ENCODE data around the gene CCDC136.
A peak's percentile ranks its signal among the peaks of the same experiment; 100 is the strongest.

CCDC136 gene

DNA sequence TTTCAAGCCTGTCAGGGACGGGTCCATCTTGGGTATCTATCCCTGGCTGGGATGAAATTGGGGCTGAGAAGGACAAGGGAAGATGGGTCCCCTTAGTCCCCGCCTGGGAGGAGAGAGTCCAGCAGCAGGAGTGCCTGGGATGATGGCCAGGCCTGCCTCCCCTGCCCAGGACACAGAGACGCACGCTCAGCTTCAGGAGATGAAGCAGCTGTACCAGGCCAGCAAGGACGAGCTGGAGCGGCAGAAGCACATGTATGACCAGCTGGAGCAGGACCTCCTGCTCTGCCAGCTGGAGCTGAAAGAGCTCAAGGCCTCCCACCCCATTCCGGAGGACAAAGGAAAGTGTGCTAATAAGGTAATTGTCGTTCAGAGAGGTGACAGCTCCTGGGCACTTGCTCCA is 15.4 kb downstream of the CCDC136 start:
- DNase-seq, result no peak

GRCh38 chr7:128809363-128809762 is 17.6 kb downstream of the CCDC136 start:
- DNase-seq, result no peak

DNA sequence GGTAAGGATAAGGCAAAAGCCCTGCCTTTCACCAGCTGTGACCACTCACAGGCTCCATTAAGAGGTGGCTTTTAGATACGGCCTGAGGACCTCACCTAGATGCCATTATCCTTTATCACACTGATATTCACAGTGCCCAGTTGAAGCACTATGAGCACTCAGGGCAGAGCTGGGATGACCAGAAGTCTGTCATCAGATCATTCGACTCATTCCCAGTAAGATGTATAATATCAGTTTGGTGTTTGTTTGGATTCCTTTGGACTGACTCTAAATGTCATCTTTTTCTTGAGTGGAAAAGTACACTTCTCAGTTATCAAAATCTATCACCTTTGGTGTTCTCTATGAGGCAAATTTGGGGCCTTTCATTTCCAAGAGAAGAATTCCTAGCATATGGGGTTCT is 18.7 kb downstream of the CCDC136 start:
- DNase-seq, result no peak

DNA sequence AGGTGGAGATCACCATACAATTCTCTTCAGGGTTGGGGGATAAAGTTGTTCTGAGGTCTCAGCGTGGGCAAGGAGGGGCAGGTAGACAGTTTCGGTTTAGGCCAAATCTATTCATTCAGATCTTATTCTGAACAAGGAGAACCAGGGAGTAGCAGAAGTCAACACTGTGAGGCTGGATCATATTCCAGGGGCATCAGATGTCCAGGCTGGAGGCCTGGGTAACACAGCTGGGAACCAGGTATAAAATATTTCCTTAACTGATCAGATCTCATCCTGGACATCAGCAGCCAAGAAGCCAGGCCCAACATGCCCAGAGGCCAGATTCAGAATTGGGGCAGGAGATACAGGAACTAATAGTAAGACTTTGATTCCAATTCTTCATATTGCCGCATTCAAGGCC is 19.2 kb downstream of the CCDC136 start:
- no peak for DNase-seq

DNA sequence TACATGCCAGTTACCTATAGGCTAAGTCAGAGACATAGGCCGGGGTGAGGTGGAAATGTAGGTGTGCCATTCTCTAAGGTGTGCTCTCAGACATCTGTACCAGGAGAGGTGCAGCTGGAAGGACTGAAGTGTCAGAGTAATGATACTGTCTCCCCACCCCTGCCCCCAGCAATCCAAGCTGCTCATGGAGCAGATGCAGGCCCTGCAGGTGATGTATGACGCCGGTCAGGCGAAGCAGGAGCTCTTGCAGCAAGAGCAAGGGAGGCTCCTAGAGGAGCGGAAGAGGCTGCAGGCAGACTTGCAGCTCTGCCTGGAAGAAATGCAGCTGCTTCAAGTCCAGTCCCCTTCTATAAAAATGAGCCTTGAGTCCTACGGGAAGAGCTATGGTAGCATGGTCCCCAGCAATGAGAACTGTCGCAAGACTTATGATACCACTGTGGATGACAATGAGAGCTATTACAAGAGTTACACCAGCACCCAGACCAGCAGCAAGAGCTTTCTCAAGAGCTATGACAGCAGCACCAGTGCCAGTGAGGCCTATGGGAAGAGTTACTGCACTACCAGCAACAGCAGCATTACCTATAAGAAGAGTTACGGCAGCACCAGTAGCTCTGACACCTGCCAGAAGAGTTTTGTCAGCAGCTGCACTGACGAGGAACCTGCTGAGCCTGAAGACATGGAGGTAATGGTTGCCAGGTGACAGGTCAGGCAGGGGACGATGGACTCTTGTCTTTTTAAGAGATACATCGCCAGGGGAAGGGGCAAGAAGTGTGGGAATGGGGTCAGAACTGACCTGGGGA is 20.1 kb downstream of the CCDC136 start:
- DNase-seq, result no peak

DNA sequence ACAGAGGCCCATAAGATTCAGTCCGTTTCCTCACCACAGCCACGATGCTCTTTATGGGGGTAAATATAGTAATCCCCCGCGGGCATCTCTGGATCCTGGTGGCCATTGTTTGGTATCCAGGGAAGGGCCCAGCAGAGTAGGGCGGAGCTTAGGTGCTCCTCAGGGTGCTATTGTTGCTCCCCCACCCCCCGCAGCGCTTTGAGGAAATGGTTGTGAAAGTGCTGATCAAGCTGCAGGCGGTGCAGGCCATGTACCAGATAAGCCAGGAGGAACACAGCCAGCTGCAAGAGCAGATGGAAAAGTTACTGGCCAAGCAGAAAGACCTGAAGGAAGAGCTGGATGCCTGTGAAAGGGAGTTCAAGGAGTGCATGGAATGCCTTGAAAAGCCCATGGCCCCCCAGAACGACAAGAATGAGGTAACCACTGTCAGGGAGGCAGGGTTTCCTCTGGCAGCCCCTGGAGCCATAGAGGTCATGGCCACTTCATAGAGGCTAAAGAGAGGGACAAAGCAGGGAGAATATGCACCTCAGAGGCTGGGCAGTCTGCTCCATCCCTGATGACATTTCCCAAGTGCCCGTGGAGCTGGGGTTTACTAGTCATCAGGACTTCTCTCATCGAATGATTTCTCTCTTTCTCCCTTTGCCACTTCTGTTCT is 20.9 kb downstream of the CCDC136 start:
- DNase-seq, result no peak

GRCh38 chr7:128814499-128814898 is 22.7 kb downstream of the CCDC136 start:
- DNase-seq, result no peak

DNA sequence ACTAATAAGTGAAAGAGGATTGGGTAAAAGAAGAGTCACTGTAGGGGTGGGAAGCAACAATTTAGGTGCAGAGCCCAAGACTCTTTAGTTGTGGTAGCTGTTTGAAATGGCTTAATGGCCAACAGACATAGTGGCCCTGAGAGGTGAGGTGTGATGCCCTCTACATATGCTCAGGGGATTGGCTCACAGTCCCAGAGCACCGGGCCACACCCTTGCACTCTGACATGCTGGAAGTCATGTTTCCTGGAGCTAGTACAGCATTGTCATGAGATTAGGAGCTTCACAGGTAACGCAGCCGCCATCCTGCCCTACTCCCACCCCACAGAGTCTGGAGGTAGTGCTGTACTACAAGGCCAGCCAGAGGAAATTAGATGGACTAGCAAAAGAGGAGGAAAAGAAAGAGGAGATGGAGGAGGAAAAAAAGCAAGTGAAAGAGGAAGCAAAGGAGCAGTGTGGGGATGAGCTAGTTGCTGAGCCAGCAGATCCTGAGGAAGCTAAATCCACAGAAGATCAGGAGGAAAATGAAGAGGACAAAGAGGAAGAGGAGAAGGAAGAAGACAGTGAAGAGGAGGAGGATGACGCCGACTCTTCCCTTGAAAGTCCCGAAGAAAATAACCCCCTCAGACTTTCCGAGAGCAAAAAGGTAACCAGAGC is 23.6 kb downstream of the CCDC136 start:
- DNase-seq, result no peak

DNA sequence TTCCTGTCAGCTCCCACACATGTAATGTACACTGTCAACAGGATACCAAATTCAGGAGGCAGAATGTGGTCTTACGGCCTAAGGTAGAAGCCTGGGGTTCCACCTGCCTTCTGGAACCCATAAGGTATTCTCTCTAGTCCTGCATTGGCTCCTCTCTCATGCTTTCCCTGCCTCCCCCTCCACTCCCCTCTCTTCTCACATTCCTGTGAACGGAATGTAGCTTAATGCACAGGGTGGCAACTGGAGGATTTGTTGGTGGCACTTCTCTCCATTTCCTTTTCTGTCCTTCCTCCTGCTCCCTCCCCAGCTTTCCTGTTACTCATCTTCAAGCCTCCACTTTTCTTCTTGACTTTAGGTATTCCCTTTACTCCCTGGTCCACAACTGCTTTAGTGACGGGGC is 26.9 kb downstream of the CCDC136 start:
- no peak for DNase-seq

DNA sequence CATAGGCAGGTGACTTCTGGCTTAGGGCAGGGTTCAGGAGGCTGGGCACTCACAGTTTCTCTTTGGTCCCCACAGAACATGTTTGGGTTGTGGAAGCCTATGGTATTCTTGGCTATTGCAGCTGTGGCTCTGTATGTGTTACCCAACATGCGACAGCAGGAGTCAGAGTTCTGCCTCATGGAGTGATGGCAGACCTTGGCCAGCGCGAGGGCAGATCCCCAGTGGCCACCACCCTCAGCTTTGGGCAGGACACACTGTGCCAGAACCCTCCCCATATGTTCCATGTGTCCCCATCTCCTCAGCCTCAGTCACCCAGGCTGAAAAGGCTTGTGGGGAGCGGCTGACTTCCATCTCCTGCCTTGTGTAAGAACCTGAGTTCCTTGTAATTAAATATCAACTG is 30.0 kb downstream of the CCDC136 start:
- DNase-seq, result no peak

DNA sequence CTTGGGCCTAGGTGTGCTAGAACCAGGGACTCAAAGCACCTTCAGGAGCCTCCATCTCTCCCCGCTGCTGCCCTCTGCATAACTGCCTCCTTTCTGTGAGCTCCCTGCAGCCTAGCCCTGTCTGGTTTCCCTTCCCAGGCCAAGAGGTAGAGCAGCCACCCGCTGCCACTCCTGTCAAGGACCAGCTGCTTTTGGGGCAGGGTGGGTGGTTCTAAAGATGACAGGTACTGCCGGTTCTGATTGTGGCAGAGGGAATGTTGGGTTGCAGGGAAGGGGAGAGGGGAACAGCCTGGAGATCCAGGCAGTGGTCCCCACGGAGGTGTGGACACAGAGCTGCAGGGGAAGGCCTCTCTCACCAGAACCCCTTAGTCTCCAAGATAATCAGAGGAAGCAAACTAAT is 34.7 kb downstream of the CCDC136 start:
- no peak for DNase-seq

DNA sequence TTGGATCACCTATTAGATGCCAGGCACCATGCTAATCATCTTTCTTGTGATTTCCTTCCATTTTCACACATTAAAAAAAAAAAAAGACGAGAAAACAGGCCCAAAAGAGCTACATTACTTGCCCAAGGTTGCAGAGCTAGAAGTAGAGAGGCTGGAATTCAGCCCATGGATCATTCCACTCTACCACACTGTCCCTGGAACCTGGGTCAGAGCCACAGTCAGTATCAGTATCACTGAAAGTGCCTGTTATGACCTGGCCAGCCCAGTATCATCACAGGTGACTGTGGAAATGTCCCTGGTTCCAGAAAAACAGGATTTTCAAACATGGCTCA is 35.1 kb downstream of the CCDC136 start:
- no peak for DNase-seq

DNA sequence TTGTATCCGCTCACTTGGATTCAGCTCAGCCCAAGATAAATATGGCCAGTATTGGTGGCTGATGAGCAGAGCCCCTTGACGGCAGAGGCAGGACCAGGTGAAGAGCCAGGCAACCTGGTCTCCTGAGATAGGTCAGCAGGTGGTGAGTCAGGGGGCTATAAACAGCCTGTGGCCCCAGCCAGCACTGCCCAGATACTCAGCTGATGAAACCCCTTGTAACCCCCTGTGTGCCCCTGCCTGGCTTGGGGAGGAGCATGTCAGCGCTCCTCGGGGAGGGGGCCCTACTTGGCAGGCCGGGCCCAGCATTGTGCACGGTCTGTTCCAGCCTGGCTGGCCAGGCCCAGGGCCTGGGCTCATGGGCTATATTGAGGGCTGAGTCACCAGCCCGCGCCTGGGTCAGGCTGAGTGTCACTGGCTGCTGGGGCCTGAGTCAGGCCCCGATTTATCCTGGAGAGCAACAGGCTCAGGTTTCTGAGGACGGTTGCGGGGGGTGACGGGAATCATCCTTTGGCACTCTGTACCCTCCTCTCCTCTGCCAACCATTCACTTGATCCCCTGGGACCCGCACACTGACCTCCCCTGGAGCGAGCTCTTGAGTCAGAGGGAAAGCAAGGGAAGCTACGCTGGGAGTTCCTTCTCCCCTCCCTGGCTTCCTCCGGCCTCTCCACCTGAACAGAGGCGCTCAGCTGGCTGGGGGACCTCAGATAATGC is 35.6 kb downstream of the CCDC136 start:
- DNase-seq, result no peak

GRCh38 chr7:128827971-128828711 is 36.4 kb downstream of the CCDC136 start:
- DNase-seq, result no peak

DNA sequence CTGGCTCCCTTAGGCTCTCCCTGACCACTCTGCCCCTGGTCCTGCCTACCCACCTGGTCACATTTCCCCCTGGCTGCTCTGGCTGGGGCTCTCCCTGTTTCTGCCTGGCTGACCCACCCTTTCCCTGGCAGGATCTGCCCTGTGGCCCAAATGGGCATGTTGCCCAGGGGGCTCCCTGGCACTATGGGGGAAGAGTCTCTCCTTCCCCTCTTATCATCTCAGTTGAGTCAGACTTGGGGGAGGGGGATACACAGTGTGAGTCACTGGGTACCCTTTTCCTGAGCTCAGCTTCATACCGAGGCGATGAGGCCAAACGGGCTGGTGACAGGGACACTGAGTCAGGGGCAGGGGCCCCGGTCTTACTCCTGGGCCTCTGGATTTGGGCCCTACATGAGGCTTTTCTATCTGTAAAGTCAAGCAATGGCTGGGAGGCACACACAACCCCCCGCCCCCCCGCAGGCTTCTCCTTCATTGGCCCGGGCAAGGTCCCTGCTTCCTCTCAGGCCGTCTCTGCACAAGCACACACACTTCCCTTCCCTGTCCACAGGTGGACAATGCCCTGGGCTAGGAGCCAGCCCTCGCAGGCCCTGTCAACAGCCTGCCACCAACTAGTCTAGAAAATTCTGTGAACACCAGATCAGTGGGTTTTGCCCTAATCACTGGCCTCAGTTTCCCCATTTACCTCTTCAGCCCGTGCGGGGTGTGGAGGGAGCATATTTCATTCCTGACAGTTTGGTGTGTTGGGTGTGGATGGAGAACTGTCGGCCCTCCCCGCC is 37.8 kb downstream of the CCDC136 start:
- DNase-seq, result no peak

- peak; percentile 35 for DNase-seq
These were observed 38.7 kb downstream of the CCDC136 start, which contains the start of gene FLNC for GRCh38 chr7:128830231-128831177. FLNC (plus strand) TSS chr7:128830406; CDS start chr7:128830638, 232 bp downstream.

DNA sequence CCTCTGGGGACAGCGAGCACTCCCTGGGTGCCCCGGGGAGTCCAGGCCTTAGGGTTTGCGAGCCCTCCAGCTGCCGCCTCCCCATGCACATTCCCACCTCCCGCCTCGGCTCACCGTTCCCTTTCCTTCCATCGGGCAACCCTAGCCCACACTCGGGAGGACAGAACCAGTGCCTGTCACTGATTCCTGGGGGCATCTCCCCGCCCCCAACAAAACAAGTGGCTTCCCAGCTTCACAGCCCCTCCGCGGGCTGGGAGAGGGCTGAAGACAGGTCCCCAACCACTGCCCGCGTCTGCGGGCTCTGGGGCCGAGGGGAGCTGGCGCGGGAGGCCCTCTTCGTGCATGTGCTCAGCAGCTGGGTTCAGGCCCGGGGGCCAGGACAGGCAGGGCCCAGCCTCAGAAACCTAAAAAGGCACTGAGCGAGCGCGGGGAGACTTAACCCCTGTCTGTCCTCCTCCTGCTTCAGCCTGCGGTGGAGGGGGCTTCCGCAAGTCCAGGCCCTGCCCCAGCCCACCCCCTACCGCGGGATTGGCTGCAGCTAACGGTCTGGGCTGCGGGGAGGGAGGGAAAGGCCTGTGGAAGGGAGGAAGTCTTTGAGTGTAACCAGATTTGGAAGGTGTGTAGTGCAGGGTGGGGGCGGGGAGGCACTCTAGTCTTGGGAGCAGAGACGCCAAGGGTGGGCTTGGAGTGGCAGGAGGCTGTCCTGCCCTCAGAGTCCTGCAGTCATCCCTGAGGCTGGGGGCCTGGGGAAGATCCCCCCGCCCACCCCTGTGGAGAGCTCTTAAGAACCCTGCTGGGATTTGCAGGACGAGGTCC is 39.6 kb downstream of the CCDC136 start:
- no peak for DNase-seq

GRCh38 chr7:128831994-128832879 is 40.5 kb downstream of the CCDC136 start:
- no peak for DNase-seq

DNA sequence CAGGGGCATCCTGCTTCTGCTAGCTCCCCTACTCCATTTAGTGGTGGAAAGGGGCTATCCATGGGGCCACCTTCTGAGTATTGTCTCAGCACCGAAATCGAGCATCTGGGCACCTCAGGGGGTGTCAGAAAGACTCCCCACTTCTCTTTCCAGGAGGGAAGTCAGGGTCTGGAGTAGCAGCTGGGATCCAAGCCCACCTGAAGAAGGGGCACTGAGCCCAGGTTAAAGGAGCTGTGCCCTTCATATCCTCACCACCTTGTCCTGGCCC is 41.0 kb downstream of the CCDC136 start:
- DNase-seq, result no peak

Data from stimulated activated CD4-positive, alpha-beta T cell treated with anti-CD3 and anti-CD28 coated beads, Interleukin-4, amount 100 ng/mL, for 1 hour (primary cell).